Retinal pigment epithelial cell (primary cell): ENCODE measurements around the gene MXD3.

Source experiments
- DNase-seq: peaks from one replicate; pipeline ENCODE4 v3.0.0-alpha.2; 2010; ENCODE audit warnings: low read depth
- H3K4me3 ChIP-seq: 2 replicates; pipeline ENCODE4 v1.5.1; 2011; ENCODE audit warnings: mild to moderate bottlenecking, low read length, control low read depth, moderate library complexity
- CTCF ChIP-seq: conservative IDR thresholded peaks from 2 replicates; pipeline ENCODE4 v1.5.1; 2011; ENCODE audit warnings: low read depth, low read length, control low read depth, inconsistent platforms

The MXD3 gene

GRCh38 chr5:177356746-177357145 is 45.0 kb upstream of the MXD3 start:
- no peak for DNase-seq
- no peak for TF ChIP-seq CTCF
- no peak overlapping the region for H3K4me3 ChIP-seq

- TF ChIP-seq CTCF: no peak
- H3K4me3 ChIP-seq: no peak overlapping the region
- DNase-seq: no peak
Observed at GRCh38 chr5:177355868-177356168, 44.1 kb upstream of the MXD3 start.

GRCh38 chr5:177355162-177355867 is 43.6 kb upstream of the MXD3 start:
- no peak for DNase-seq
- no peak overlapping the region for H3K4me3 ChIP-seq
- TF ChIP-seq CTCF: no peak

GRCh38 chr5:177354711-177355110 is 43.0 kb upstream of the MXD3 start:
- TF ChIP-seq CTCF: no peak
- H3K4me3 ChIP-seq: no peak overlapping the region
- DNase-seq: no peak

GRCh38 chr5:177354256-177354655 is 42.6 kb upstream of the MXD3 start:
- TF ChIP-seq CTCF: no peak
- H3K4me3 ChIP-seq: no peak overlapping the region
- DNase-seq: no peak

- H3K4me3 ChIP-seq: no peak overlapping the region
- no peak for DNase-seq
- no peak for TF ChIP-seq CTCF
Observed at GRCh38 chr5:177353093-177353492, 41.4 kb upstream of the MXD3 start.
